Endodermal cell (in vitro differentiated cells): Measurements from ENCODE around the gene ASTN2. TPM values are rescaled to one million over a fixed set of nuclear protein-coding genes. Genes with fewer than 3 reads are reported as not detected.

Source experiments
- DNase-seq: peaks from one replicate; pipeline ENCODE4 v3.0.0-alpha.2; 2017
- H3K27ac ChIP-seq: 2 replicates; pipeline ENCODE4 v1.5.1; 2013; ENCODE audit warnings: mild to moderate bottlenecking, low read depth, low read length, moderate library complexity
- H3K27me3 ChIP-seq: 2 replicates; pipeline ENCODE4 v1.6.1; 2013; ENCODE audit warnings: mild to moderate bottlenecking, low read length, moderate library complexity; ENCODE audit not compliant: insufficient read depth, control insufficient read depth, poor library complexity, severe bottlenecking
- H3K36me3 ChIP-seq: 2 replicates; pipeline ENCODE4 v1.7.0; 2013; ENCODE audit warnings: mild to moderate bottlenecking, low read length, moderate library complexity; ENCODE audit not compliant: control insufficient read depth, insufficient read depth
- H3K4me1 ChIP-seq: one replicate; pipeline ENCODE4 v1.7.0; 2013; ENCODE audit warnings: low read length; ENCODE audit not compliant: control insufficient read depth, insufficient read depth
- H3K4me3 ChIP-seq: 2 replicates; pipeline ENCODE4 v1.5.1; 2013; ENCODE audit warnings: mild to moderate bottlenecking, low read length, moderate library complexity
- H3K9ac ChIP-seq: 2 replicates; pipeline ENCODE4 v1.6.1; 2013; ENCODE audit warnings: mild to moderate bottlenecking, low read length, moderate library complexity; ENCODE audit not compliant: poor library complexity, severe bottlenecking; ENCODE audit errors: extremely low read depth
- H3K9me3 ChIP-seq: 2 replicates; pipeline ENCODE4 v1.6.1; 2013; ENCODE audit warnings: mild to moderate bottlenecking, low read length, moderate library complexity; ENCODE audit not compliant: control insufficient read depth
- H3K27ac Mint-ChIP-seq: 2 replicates; pipeline ENCODE4 v1.8.0; 2020; ENCODE audit warnings: mixed read lengths
- H3K27me3 Mint-ChIP-seq: 2 replicates; pipeline ENCODE4 v1.8.0; 2021; ENCODE audit warnings: mild to moderate bottlenecking, mixed read lengths; ENCODE audit not compliant: insufficient read depth
- H3K36me3 Mint-ChIP-seq: 2 replicates; pipeline ENCODE4 v1.8.0; 2020; ENCODE audit warnings: low read depth, mixed read lengths
- H3K4me1 Mint-ChIP-seq: 2 replicates; pipeline ENCODE4 v1.8.0; 2020; ENCODE audit warnings: mixed read lengths
- H3K4me3 Mint-ChIP-seq: 2 replicates; pipeline ENCODE4 v1.8.0; 2020; ENCODE audit warnings: mild to moderate bottlenecking, moderate library complexity, mixed read lengths
- H3K9me3 Mint-ChIP-seq: 2 replicates; pipeline ENCODE4 v1.8.0; 2020; ENCODE audit warnings: mild to moderate bottlenecking, mixed read lengths
- CTCF ChIP-seq: fragments of 200-600 bp; sonication (generic); conservative IDR thresholded peaks from 2 replicates; pipeline ENCODE4 v1.5.0; 2021; ENCODE audit warnings: antibody characterized with exemption, mild to moderate bottlenecking
- WGBS, 2 experiments: methylation state at CpG; one replicate each; pipeline versions ENCODE4 v1.1.5 to v1.1.7; 2013; ENCODE audit warnings: missing lambda C conversion rate in 2 of 2, mixed read lengths in 1 of 2; ENCODE audit not compliant: insufficient coverage in 1 of 2, insufficient read length in 1 of 2; 5-methylcytosine and 5-hydroxymethylcytosine counted together
- total RNA-seq, 2 donors: library from RNA; stranded (reverse); fragmentation: NEBNext Ultra II Directional in 1 of 2; extraction: Animal tissue kit (Norgen Biotek cat#: 25700) in 1 of 2; gene quantifications; 2 replicates in 1 of 2; 3 replicates in 1 of 2; pipeline ENCODE4 v1.2.1, GENCODE V29; 2021

Gene ASTN2
- total RNA-seq, 2 donors from 2014 or later: 8.9 to 10.4 TPM

GRCh38 chr9:116929621-116930020 lies 485.2 kb downstream of the ASTN2 start:
- peaks cover 7% of the 10 kb centered on the region for H3K4me1 ChIP-seq
- Mint-ChIP-seq H3K36me3 (no peaks in the 10 kb centered on the region), H3K4me1 (peaks cover 32% of the 10 kb centered on the region), H3K9me3 (no peaks in the 10 kb centered on the region), H3K27ac (no peak overlapping the region), H3K4me3 (no peak overlapping the region), H3K27me3 (no peaks in the 10 kb centered on the region)
- H3K27me3 ChIP-seq: no peaks in the 10 kb centered on the region
- H3K9me3 ChIP-seq: no peaks in the 10 kb centered on the region
- 80 to 96% methylated on average over 2 to 3 of the region's 3 CpGs for WGBS, 2 experiments
- H3K36me3 ChIP-seq: no peaks in the 10 kb centered on the region
- TF ChIP-seq CTCF: no peak
- no peak overlapping the region for H3K27ac ChIP-seq
- DNase-seq: no peak
- H3K4me3 ChIP-seq: no peak overlapping the region
- no peak overlapping the region for H3K9ac ChIP-seq

GRCh38 chr9:116928884-116929283 lies 486.0 kb downstream of the ASTN2 start:
- Histone ChIP-seq H3K36me3 (no peaks in the 10 kb centered on the region), H3K27ac (no peak overlapping the region)
- no peaks in the 10 kb centered on the region for H3K27me3 Mint-ChIP-seq

GRCh38 chr9:116928289-116928688 lies 486.6 kb downstream of the ASTN2 start:
- WGBS, 2 experiments: 88 to 100% methylated on average over 1 to 2 of the region's 2 CpGs
- Histone ChIP-seq H3K9ac (no peak overlapping the region), H3K4me3 (no peak overlapping the region), H3K9me3 (no peaks in the 10 kb centered on the region), H3K4me1 (peaks cover 7% of the 10 kb centered on the region), H3K27me3 (no peaks in the 10 kb centered on the region), H3K36me3 (no peaks in the 10 kb centered on the region), H3K27ac (no peak overlapping the region)
- Mint-ChIP-seq H3K9me3 (no peaks in the 10 kb centered on the region), H3K36me3 (no peaks in the 10 kb centered on the region), H3K27me3 (no peaks in the 10 kb centered on the region), H3K27ac (peak overlapping the region; percentile 83), H3K4me3 (no peak overlapping the region), H3K4me1 (peaks cover 27% of the 10 kb centered on the region)
- no peak for DNase-seq
- no peak for TF ChIP-seq CTCF

More at GRCh38 chr9:116928884-116929283, 486.0 kb downstream of the ASTN2 start:
- no peaks in the 10 kb centered on the region for H3K36me3 Mint-ChIP-seq
- no peak overlapping the region for H3K9ac ChIP-seq
- peak; percentile 17 for TF ChIP-seq CTCF
- peaks cover 28% of the 10 kb centered on the region for H3K4me1 Mint-ChIP-seq
- H3K9me3 Mint-ChIP-seq: no peaks in the 10 kb centered on the region
- H3K27me3 ChIP-seq: no peaks in the 10 kb centered on the region
- WGBS, 2 experiments: 53 to 64% methylated on average over 2 to 4 of the region's 4 CpGs
- no peak overlapping the region for H3K4me3 Mint-ChIP-seq
- H3K27ac Mint-ChIP-seq: peak overlapping the region; percentile 83
- peak; percentile 84 for DNase-seq
- H3K4me1 ChIP-seq: peaks cover 7% of the 10 kb centered on the region
- no peaks in the 10 kb centered on the region for H3K9me3 ChIP-seq
- no peak overlapping the region for H3K4me3 ChIP-seq
